Trophoblast cell (in vitro differentiated cells and primary cell): Measurements from ENCODE around the gene PIAS3.

Experiments used
- DNase-seq, 2 donors: peaks; one replicate each; pipeline ENCODE4 v3.0.0-alpha.2; 2016
- H2AFZ ChIP-seq: 2 replicates; pipeline ENCODE4 v1.6.1; 2013; ENCODE audit warnings: low read length, moderate library complexity, mild to moderate bottlenecking; ENCODE audit not compliant: insufficient read depth, poor library complexity
- H2AK5ac ChIP-seq: 2 replicates; pipeline ENCODE4 v1.6.1; 2013; ENCODE audit warnings: mild to moderate bottlenecking, low read length
- H2BK120ac ChIP-seq: 2 replicates; pipeline ENCODE4 v1.6.1; 2013; ENCODE audit warnings: low read length, mild to moderate bottlenecking, moderate library complexity; ENCODE audit not compliant: insufficient read depth, poor library complexity
- H2BK12ac ChIP-seq: 2 replicates; pipeline ENCODE4 v1.6.1; 2013; ENCODE audit warnings: mild to moderate bottlenecking, low read length, moderate library complexity
- H2BK5ac ChIP-seq: 2 replicates; pipeline ENCODE4 v1.6.1; 2013; ENCODE audit warnings: low read length, low read depth, moderate library complexity, mild to moderate bottlenecking; ENCODE audit not compliant: poor library complexity
- H3K14ac ChIP-seq: 2 replicates; pipeline ENCODE4 v1.6.1; 2013; ENCODE audit warnings: mild to moderate bottlenecking, low read length
- H3K18ac ChIP-seq: 2 replicates; pipeline ENCODE4 v1.6.1; 2013; ENCODE audit warnings: mild to moderate bottlenecking, low read length
- H3K23ac ChIP-seq: 2 replicates; pipeline ENCODE4 v1.6.1; 2013; ENCODE audit warnings: low read length
- H3K27ac ChIP-seq: 2 replicates; pipeline ENCODE4 v1.5.1; 2013; ENCODE audit warnings: low read depth, mild to moderate bottlenecking, inconsistent platforms, low read length, moderate library complexity
- H3K27me3 ChIP-seq: 2 replicates; pipeline ENCODE4 v1.6.1; 2013; ENCODE audit warnings: inconsistent platforms, mild to moderate bottlenecking, low read length, moderate library complexity; ENCODE audit not compliant: insufficient read depth
- H3K36me3 ChIP-seq, 2 experiments: 1 replicate in 1 of 2; 2 replicates in 1 of 2; pipeline ENCODE4 v1.6.1; 2013; ENCODE audit warnings: low read length in 2 of 2, mild to moderate bottlenecking in 2 of 2, moderate library complexity in 1 of 2; ENCODE audit not compliant: insufficient read depth in 2 of 2, control insufficient read depth in 1 of 2
- H3K4ac ChIP-seq: 2 replicates; pipeline ENCODE4 v1.6.1; 2013; ENCODE audit warnings: low read depth, mild to moderate bottlenecking, low read length, moderate library complexity
- H3K4me1 ChIP-seq, 2 experiments: 1 replicate in 1 of 2; 2 replicates in 1 of 2; pipeline ENCODE4 v1.6.1; 2013; ENCODE audit warnings: low read length in 2 of 2, mild to moderate bottlenecking in 2 of 2, moderate library complexity in 1 of 2; ENCODE audit not compliant: insufficient read depth in 2 of 2, control insufficient read depth in 1 of 2
- H3K4me2 ChIP-seq: 2 replicates; pipeline ENCODE4 v1.6.1; 2013; ENCODE audit warnings: inconsistent platforms, mild to moderate bottlenecking, low read length, moderate library complexity
- H3K4me3 ChIP-seq: 2 replicates; pipeline ENCODE4 v1.5.1; 2013; ENCODE audit warnings: mild to moderate bottlenecking, low read depth, low read length, inconsistent platforms
- H3K79me1 ChIP-seq: one replicate; pipeline ENCODE4 v1.6.1; 2013; ENCODE audit warnings: low read length
- H3K79me2 ChIP-seq: 2 replicates; pipeline ENCODE4 v1.6.1; 2013; ENCODE audit warnings: low read length, mild to moderate bottlenecking; ENCODE audit not compliant: control insufficient read depth, insufficient read depth, poor library complexity
- H3K9ac ChIP-seq: 2 replicates; pipeline ENCODE4 v1.6.1; 2013; ENCODE audit warnings: mild to moderate bottlenecking, low read length
- H3K9me3 ChIP-seq: 2 replicates; pipeline ENCODE4 v1.6.1; 2013; ENCODE audit warnings: low read depth, mild to moderate bottlenecking, control low read depth, inconsistent platforms, low read length; ENCODE audit not compliant: insufficient read depth
- H4K12ac ChIP-seq: 2 replicates; pipeline ENCODE4 v1.6.1; 2013; ENCODE audit warnings: low read depth, mild to moderate bottlenecking, low read length, moderate library complexity
- H4K8ac ChIP-seq: 2 replicates; pipeline ENCODE4 v1.6.1; 2013; ENCODE audit warnings: low read depth, mild to moderate bottlenecking, low read length, moderate library complexity
- H4K91ac ChIP-seq: one replicate; pipeline ENCODE4 v1.6.1; 2013; ENCODE audit warnings: low read depth, mild to moderate bottlenecking, low read length, moderate library complexity
- WGBS: extraction: QIAGEN DNeasy Blood & Tissue Kit; methylation state at CpG from one replicate; pipeline ENCODE4 v1.1.7; 2013; ENCODE audit warnings: missing lambda C conversion rate; ENCODE audit not compliant: insufficient read length, insufficient coverage; ENCODE audit errors: extremely low coverage; 5-methylcytosine and 5-hydroxymethylcytosine counted together

The PIAS3 gene

DNA sequence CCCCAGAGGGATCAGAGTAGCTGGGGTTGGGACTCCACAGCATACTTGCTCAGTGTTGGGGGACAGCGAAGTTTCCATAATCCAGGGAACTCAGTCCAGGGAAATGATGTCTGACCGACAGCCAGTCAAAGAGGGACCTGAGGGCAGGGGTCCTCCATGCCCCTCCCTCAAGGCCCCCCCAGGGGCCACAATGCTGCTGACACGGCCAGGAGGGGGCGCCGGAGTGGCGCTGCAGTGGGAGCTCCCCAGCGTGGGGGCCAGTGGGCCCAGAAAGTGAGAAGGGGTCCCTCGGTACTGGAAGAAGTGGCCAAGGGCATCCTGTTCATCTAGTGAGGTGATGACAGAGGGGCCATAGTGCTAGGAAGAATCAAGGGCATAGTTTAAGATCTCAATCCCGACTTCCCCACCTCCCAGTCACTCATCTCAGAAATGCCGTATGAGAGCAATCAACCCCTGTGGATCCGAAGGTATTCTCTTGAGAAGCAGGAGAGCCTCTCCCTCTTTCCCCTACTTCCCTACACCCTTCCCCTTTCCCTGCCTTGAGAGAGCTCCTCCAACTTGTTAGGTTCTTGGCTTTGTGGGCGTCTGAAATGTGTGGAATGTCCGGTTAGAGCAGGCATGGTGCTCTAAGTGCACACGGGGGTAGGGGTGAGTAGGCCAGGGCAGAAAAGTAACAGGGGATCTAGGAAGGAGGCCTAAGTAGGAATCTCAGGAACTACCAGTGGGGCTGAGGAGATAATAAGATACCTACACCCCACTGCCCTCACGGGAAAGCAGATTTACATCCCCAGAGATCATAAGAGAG lies 9.3 kb downstream of the PIAS3 start:
- Histone ChIP-seq H3K36me3 (peaks cover 33 to 51% of the 10 kb centered on the region in 2 experiments), H3K4me1 (peaks cover 11 to 20% of the 10 kb centered on the region in 2 experiments), H4K8ac (no peak overlapping the region), H4K91ac (peak overlapping the region; percentile 11), H3K9me3 (peaks cover 1% of the 10 kb centered on the region), H3K4ac (no peak overlapping the region), H3K4me2 (no peak overlapping the region), H2BK12ac (no peak overlapping the region), H2AK5ac (no peak overlapping the region), H3K27me3 (no peaks in the 10 kb centered on the region), H2BK120ac (no peak overlapping the region), H3K79me1 (peaks cover 6% of the 10 kb centered on the region), H2AFZ (no peak overlapping the region), H3K79me2 (peaks cover 5% of the 10 kb centered on the region), H3K18ac (no peak overlapping the region), H4K12ac (no peak overlapping the region), H3K23ac (no peak overlapping the region), H3K9ac (no peak overlapping the region), H3K14ac (no peak overlapping the region), H2BK5ac (no peak overlapping the region), H3K4me3 (no peak overlapping the region), H3K27ac (peak overlapping the region; percentile 0)
- no peak for DNase-seq
- no CpG with 5 or more reads among the region's 15 CpGs for WGBS

DNA sequence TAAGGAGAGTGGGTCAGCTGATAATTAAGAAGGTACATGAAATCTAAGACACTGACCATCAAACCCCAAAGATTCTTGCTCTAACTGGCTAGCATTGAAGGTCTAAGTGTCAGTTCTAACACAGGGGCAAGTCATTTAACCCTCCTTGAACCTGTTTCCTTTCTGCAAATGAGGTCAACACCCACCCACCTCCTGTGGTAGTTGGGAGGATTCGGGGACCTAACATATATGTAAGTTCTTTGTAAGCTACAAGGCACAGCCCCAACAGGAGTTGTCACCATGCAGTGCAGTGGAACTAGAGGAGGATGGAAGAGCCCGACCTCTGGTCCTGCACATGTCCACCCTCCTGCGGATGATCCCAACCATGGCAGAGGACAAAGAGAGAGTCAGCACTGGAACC lies 11.1 kb downstream of the PIAS3 start:
- Histone ChIP-seq H2BK5ac (no peak overlapping the region), H2BK120ac (no peak overlapping the region), H3K4me1 (peaks cover 11 to 20% of the 10 kb centered on the region in 2 experiments), H3K79me2 (peaks cover 5% of the 10 kb centered on the region), H4K12ac (no peak overlapping the region), H3K18ac (no peak overlapping the region), H3K9ac (no peak overlapping the region), H2AFZ (no peak overlapping the region), H3K36me3 (peaks cover 22 to 38% of the 10 kb centered on the region in 2 experiments), H3K27ac (no peak overlapping the region), H3K14ac (no peak overlapping the region), H2AK5ac (no peak overlapping the region), H3K79me1 (peaks cover 6% of the 10 kb centered on the region), H3K23ac (no peak overlapping the region), H3K27me3 (no peaks in the 10 kb centered on the region), H3K4ac (no peak overlapping the region), H3K9me3 (no peaks in the 10 kb centered on the region), H2BK12ac (no peak overlapping the region), H4K91ac (no peak overlapping the region), H3K4me2 (no peak overlapping the region), H3K4me3 (no peak overlapping the region), H4K8ac (no peak overlapping the region)
- no CpG with 5 or more reads among the region's 3 CpGs for WGBS
- no peak for DNase-seq

GRCh38 chr1:145846201-145846612 lies 12.7 kb downstream of the PIAS3 start:
- Histone ChIP-seq H3K79me2 (peaks cover 5% of the 10 kb centered on the region), H3K14ac (peak overlapping the region; percentile 75), H2BK120ac (no peak overlapping the region), H3K36me3 (peaks cover 22 to 42% of the 10 kb centered on the region in 2 experiments), H4K8ac (peak overlapping the region; percentile 80), H3K79me1 (peaks cover 6% of the 10 kb centered on the region), H3K27me3 (no peaks in the 10 kb centered on the region), H3K9me3 (no peaks in the 10 kb centered on the region), H4K12ac (no peak overlapping the region), H3K4me1 (peaks cover 11 to 20% of the 10 kb centered on the region in 2 experiments), H2BK5ac (no peak overlapping the region), H3K23ac (no peak overlapping the region), H3K4me2 (peak overlapping the region; percentile 84), H3K4ac (no peak overlapping the region), H3K9ac (no peak overlapping the region), H3K27ac (no peak overlapping the region), H2BK12ac (no peak overlapping the region), H2AK5ac (peak overlapping the region; percentile 43), H4K91ac (peak overlapping the region; percentile 64), H3K18ac (peak overlapping the region; percentile 73), H3K4me3 (no peak overlapping the region), H2AFZ (peak overlapping the region; percentile 80)
- WGBS = no CpG with 5 or more reads among the region's 3 CpGs
- peak in 1 of 2 donors; percentile 7 for DNase-seq

DNA sequence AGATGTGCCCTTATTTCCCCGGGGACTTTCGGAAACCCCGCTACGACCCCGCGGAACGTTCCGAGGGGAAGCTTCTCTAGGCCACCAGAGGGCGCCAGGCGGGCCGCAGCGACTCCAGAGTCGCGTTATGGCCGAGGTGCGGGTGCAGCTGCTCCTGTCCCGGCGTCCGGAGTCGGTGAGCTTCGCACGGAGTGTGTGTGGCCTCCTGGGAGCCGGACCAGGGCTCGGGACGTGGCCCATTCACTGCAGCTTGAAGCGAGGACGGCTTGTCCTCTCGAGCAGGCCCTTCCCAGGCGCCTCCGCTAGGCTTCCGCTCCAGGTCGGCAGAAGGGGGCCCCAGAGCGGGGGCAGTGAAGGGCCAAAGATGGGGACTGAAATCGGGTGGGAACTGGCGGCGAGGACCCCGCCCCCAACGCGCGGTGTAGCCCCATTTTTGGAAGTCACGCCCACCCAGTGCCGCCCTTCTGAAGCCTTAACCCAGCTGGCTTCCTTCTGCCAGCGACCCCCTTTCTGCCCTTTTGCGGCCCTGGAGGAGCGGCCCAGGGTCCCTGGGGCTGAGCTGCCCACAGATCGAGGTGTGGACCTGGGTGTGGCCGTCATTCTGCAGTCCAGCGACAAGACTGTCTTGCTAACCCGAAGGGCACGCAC lies 13.2 kb downstream of the PIAS3 start, which contains the start of gene NUDT17:
TSS of gene NUDT17 (plus strand) at position 117 of the 648 bp plus-strand sequence. CDS start at position 128, 11 bp downstream.
- H3K9me3 ChIP-seq = no peaks in the 10 kb centered on the region
- H4K8ac ChIP-seq = peak within 1 kb of the TSS; percentile 80
- peak within 1 kb of the TSS; percentile 16 for H3K9ac ChIP-seq
- H4K91ac ChIP-seq = peak within 1 kb of the TSS; percentile 64
- H3K4ac ChIP-seq = peak within 1 kb of the TSS; percentile 30
- H3K79me2 ChIP-seq = peaks cover 5% of the 10 kb centered on the region
- H3K27me3 ChIP-seq = no peaks in the 10 kb centered on the region
- peak within 1 kb of the TSS; percentile 75 for H3K14ac ChIP-seq
- H2AFZ ChIP-seq = peak within 1 kb of the TSS; percentile 80
- peak within 1 kb of the TSS; percentile 34 for H2BK120ac ChIP-seq
- no peak within 1 kb of the TSS for H3K27ac ChIP-seq
- peak within 1 kb of the TSS; percentile 84 for H3K4me2 ChIP-seq
- no CpG with 5 or more reads among the region's 50 CpGs for WGBS
- no peak within 1 kb of the TSS for H3K23ac ChIP-seq
- peak; percentile 84 to 91 for DNase-seq
- H3K79me1 ChIP-seq = peaks cover 6% of the 10 kb centered on the region
- no peak within 1 kb of the TSS for H2BK12ac ChIP-seq
- peak within 1 kb of the TSS; percentile 63 for H3K4me3 ChIP-seq
- peaks cover 11 to 20% of the 10 kb centered on the region in 2 experiments for H3K4me1 ChIP-seq
- peak within 1 kb of the TSS; percentile 73 for H4K12ac ChIP-seq
- H2AK5ac ChIP-seq = peak within 1 kb of the TSS; percentile 43
- H2BK5ac ChIP-seq = no peak within 1 kb of the TSS
- H3K18ac ChIP-seq = peak within 1 kb of the TSS; percentile 73
- peaks cover 20 to 42% of the 10 kb centered on the region in 2 experiments for H3K36me3 ChIP-seq
